SK-N-SH treated with all-trans-retinoic acid at 6 μM for 48 hours (cell line): ENCODE data around the gene KSR2.

ENCODE experiments used
- ARNTL ChIP-seq: fragments of 450-650 bp; formaldehyde crosslinking; IDR thresholded peaks from 2 replicates; pipeline ENCODE4 v1.5.0; 2020; ENCODE audit warnings: low read depth, mild to moderate bottlenecking, moderate library complexity, borderline replicate concordance
- BACH2 ChIP-seq: fragments of 250-450 bp; sonication (Bioruptor Pico); IDR thresholded peaks from 2 replicates; pipeline ENCODE4 v1.9.0; 2021; ENCODE audit warnings: mild to moderate bottlenecking, borderline replicate concordance
- CREB5 ChIP-seq: fragments of 250-450 bp; sonication (Bioruptor Pico); IDR thresholded peaks from 2 replicates; pipeline ENCODE4 v1.5.1; 2020; ENCODE audit warnings: low read depth, mild to moderate bottlenecking, moderate library complexity
- ISL1 ChIP-seq: fragments of 250-450 bp; sonication (Bioruptor Pico); IDR thresholded peaks from 2 replicates; pipeline ENCODE4 v2.1.2; 2022; ENCODE audit warnings: mild to moderate bottlenecking, moderate library complexity
- PATZ1 ChIP-seq: fragments of 250-450 bp; sonication (Bioruptor Pico); IDR thresholded peaks from 2 replicates; pipeline ENCODE4 v1.8.0; 2020; ENCODE audit warnings: mild to moderate bottlenecking, moderate library complexity, borderline replicate concordance
- RARB ChIP-seq: fragments of 250-450 bp; sonication (Bioruptor Pico); IDR thresholded peaks from 2 replicates; pipeline ENCODE4 v1.8.0; 2021; ENCODE audit warnings: mild to moderate bottlenecking, moderate library complexity
- SNAI2 ChIP-seq: fragments of 250-450 bp; sonication (Bioruptor Pico); IDR thresholded peaks from 2 replicates; pipeline ENCODE4 v1.5.0; 2020; ENCODE audit warnings: mild to moderate bottlenecking, moderate library complexity
- TOX ChIP-seq: fragments of 250-450 bp; sonication (Bioruptor Pico); IDR thresholded peaks from 2 replicates; pipeline ENCODE4 v1.8.0; 2021; ENCODE audit warnings: mild to moderate bottlenecking, moderate library complexity, borderline replicate concordance
- TSHZ2 ChIP-seq: fragments of 250-450 bp; sonication (Bioruptor Pico); IDR thresholded peaks from 2 replicates; pipeline ENCODE4 v1.5.0; 2020; ENCODE audit warnings: mild to moderate bottlenecking, moderate library complexity
- ZC3H10 ChIP-seq: fragments of 250-450 bp; sonication (Bioruptor Pico); IDR thresholded peaks from 2 replicates; pipeline ENCODE4 v1.5.1; 2021; ENCODE audit warnings: mild to moderate bottlenecking, moderate library complexity
- ZFP3 ChIP-seq: fragments of 250-450 bp; sonication (Bioruptor Pico); IDR thresholded peaks from 2 replicates; pipeline ENCODE4 v1.5.0; 2020; ENCODE audit warnings: mild to moderate bottlenecking, moderate library complexity
- ZNF8 ChIP-seq: fragments of 450-650 bp; formaldehyde crosslinking; IDR thresholded peaks from 2 replicates; pipeline ENCODE4 v1.5.0; 2020; ENCODE audit warnings: mild to moderate bottlenecking, moderate library complexity

- TF ChIP-seq CREB5 (CRISPR knock-in tag) (no peak), ARNTL (no peak), SNAI2 (no peak), PATZ1 (CRISPR knock-in tag) (no peak), TSHZ2 (CRISPR knock-in tag) (no peak), ZC3H10 (no peak), ISL1 (no peak), BACH2 (no peak), ZFP3 (no peak), TOX (CRISPR knock-in tag) (no peak), RARB (CRISPR knock-in tag) (no peak), ZNF8 (CRISPR knock-in tag) (no peak)
Observed at GRCh38 chr12:117433878-117434277, 534.9 kb downstream of the KSR2 start.
